Stimulated activated naive CD4-positive, alpha-beta T cell treated with Interleukin-2 at 50 U/mL for 16 hours (primary cell): ENCODE measurements around the gene PARP4.
"Not testable (repeated sequence)": the region's sequence is repeated elsewhere in the genome, so short reads cannot be mapped to it uniquely, and the experiment has no call there.

Experiments used
- DNase-seq: peaks from one replicate; lab custom pipeline; 2025; lab: John Stamatoyannopoulos, UW

The PARP4 gene

GRCh38 chr13:24444851-24445250 lies 67.7 kb downstream of the PARP4 start:
- not testable (repeated sequence) for DNase-seq

GRCh38 chr13:24443366-24443765 lies 69.2 kb downstream of the PARP4 start:
- DNase-seq, result no peak

GRCh38 chr13:24426045-24426444 lies 86.5 kb downstream of the PARP4 start:
- DNase-seq, result not testable (repeated sequence)

GRCh38 chr13:24419668-24420067 lies 92.9 kb downstream of the PARP4 start:
- DNase-seq, result not testable (repeated sequence)

GRCh38 chr13:24407844-24408243 lies 104.7 kb downstream of the PARP4 start:
- DNase-seq, result no peak

GRCh38 chr13:24406524-24406923 lies 106.1 kb downstream of the PARP4 start:
- no peak for DNase-seq

GRCh38 chr13:24396821-24397220 lies 115.8 kb downstream of the PARP4 start:
- no peak for DNase-seq

GRCh38 chr13:24392972-24393371 lies 119.6 kb downstream of the PARP4 start:
- DNase-seq, result no peak

GRCh38 chr13:24391771-24392683 lies 120.6 kb downstream of the PARP4 start:
- DNase-seq, result not testable (repeated sequence)

- not testable (repeated sequence) for DNase-seq
Observed at GRCh38 chr13:24390795-24391194, 121.8 kb downstream of the PARP4 start.

- no peak for DNase-seq
Observed at GRCh38 chr13:24389506-24389905, 123.1 kb downstream of the PARP4 start.

- not testable (repeated sequence) for DNase-seq
Observed at GRCh38 chr13:24388743-24389142, 123.8 kb downstream of the PARP4 start.

- DNase-seq, result no peak
Observed at GRCh38 chr13:24386816-24387708, 125.5 kb downstream of the PARP4 start.

GRCh38 chr13:24385902-24386301 lies 126.7 kb downstream of the PARP4 start:
- no peak for DNase-seq

- not testable (repeated sequence) for DNase-seq
Observed at GRCh38 chr13:24384946-24385345, 127.6 kb downstream of the PARP4 start.

GRCh38 chr13:24384091-24384490 lies 128.5 kb downstream of the PARP4 start:
- DNase-seq, result not testable (repeated sequence)

GRCh38 chr13:24381541-24382265 lies 130.9 kb downstream of the PARP4 start:
- DNase-seq, result no peak

GRCh38 chr13:24380881-24381280 lies 131.7 kb downstream of the PARP4 start:
- not testable (repeated sequence) for DNase-seq

- DNase-seq, result not testable (repeated sequence)
Observed at GRCh38 chr13:24380227-24380626, 132.4 kb downstream of the PARP4 start.

GRCh38 chr13:24371273-24371672 lies 141.3 kb downstream of the PARP4 start:
- not testable (repeated sequence) for DNase-seq
